HG03439 (cell line): ENCODE results near the gene LRP2.

Experiments
- ATAC-seq: cut with Tn5 transposase; IDR thresholded peaks from one replicate; pipeline ENCODE4 v1.9.1; 2021; ENCODE audit warnings: mild to moderate bottlenecking, moderate library complexity; ENCODE audit not compliant: unreplicated experiment

Gene LRP2

DNA sequence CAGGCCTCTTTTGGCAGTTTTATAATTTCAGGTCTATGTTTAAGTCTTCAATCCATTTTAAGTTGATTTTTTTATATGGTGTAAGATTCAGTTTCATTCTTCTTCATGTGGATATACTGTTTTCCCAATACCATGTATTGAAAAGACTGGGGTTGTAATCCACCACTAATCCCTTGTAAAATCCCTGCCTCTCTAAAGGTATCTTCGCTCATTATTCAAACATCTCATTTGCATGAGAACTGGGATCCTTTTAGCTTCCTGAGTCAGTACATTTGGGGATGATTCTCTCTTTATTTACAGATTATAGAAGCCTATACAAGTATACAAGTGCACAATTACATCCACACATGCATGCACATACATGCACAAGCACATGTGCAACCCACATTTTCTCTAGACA, 267.7 kb downstream of the LRP2 start:
- no peak for ATAC-seq

DNA sequence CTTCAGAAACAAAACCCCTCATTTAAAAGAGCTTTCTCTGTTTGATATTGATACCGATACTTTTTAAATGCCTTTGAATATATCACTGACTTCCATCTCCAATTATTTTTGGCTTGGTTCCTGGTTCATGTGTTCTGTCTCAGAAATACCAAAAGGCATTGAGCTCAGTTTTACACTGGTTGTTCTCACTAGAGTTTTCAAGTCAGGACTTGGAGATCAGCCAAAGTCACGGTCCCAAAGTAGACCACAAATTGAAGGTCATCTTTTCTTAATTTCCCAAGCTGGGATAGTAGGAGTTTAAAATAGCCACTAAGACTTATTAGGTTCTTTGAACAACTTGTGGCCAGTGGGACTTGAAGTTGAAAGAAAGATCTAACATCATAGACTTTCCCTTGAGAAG, 268.8 kb downstream of the LRP2 start:
- ATAC-seq = no peak

DNA sequence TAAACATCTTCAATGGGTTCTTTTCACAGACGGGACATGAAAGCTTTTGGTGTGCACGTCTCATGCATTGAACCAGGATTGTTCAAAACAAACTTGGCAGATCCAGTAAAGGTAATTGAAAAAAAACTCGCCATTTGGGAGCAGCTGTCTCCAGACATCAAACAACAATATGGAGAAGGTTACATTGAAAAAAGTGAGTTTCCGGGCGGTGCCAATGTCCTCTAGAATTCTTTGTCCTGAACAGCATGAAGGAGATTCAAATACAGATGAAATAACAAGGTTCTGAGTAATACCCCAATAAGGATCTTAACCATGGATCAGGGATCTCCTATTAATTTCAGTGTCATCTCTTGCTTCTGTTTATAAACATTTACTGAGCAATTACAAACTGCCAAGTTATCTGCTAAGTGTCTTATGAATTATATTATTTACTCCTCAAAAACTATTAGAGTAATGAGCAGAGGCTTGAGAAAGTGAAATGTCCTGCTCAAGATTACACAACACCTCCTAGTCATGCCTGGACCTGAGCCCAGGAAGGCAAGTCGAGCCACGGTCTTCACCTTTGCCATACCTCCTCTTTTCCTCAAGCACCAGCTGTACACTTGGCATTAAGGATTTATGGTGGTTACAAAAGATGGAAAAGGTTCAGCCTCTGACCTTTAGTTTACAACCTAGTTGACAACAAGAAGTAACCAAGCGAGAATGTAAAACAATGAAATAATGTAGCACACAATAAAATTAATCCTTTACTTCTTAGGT, 270.4 kb downstream of the LRP2 start:
- no peak for ATAC-seq

DNA sequence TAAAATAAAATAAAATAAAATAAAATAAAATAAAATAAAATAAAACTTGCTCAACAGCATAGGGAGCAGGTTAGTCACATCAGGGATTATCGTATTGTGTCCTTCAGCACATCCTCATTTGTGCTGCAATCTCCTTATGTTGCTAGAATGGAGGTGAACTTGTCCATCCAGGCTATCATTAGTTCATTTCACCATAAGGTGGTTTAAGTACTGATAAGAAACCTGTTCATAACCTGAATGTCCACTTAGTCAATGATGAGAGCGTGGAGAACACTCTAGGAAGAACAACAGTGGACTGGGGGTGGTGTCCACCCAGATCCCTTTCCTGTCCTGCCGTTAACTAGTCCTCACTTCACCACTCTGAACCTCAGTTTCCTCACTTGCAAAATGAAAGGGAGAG, 271.1 kb downstream of the LRP2 start:
- no peak for ATAC-seq

DNA sequence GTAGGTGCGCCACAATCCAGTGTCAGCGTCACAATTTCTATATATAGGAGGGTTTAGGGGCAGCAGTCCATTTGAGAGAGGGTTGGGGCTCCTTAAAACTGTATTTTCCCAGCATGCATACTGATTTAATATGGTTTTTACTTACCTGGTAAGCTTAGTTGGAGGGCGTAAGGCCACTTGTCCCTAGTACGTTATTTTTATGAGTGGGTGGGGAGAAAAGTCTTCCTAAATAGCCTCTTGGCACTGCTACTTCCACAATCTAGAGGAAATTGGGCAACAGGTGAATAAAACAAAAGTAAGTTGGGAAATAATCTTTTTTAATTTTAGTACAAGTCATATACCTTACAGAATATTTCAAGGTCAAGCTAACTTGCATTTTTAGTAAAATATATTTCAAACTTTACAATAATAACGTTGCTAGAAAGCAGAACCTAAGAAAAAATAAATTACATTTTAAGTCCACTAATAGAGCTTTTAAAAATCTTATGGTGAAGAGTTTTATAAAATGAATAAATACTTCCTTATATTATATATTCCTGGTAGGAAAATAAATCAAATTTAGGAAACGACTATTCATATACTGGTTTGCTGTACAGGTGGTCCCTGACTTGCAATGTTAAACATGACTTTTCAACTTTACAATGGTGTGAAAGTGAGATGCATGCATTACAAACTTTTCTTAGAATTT, 272.1 kb downstream of the LRP2 start:
- no peak for ATAC-seq

DNA sequence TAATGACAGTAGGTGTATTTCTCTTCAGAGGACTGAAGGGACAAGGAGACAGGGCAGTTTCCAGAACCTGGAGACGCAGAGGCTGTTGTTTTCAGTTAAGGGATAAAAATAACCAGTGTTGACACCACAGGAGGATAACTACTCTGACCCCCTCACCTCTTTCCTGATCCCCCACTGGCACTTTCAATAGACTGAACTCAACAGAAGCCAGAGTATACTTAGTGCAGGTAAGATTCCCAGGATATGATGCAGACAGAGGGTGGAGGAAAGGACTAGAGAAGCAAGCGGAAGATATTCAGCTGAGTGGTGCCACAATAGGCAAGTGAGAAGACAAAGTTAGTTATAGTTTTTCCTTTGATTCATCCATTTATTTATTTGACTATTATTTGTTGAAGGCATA, 273.2 kb downstream of the LRP2 start:
- ATAC-seq = no peak

DNA sequence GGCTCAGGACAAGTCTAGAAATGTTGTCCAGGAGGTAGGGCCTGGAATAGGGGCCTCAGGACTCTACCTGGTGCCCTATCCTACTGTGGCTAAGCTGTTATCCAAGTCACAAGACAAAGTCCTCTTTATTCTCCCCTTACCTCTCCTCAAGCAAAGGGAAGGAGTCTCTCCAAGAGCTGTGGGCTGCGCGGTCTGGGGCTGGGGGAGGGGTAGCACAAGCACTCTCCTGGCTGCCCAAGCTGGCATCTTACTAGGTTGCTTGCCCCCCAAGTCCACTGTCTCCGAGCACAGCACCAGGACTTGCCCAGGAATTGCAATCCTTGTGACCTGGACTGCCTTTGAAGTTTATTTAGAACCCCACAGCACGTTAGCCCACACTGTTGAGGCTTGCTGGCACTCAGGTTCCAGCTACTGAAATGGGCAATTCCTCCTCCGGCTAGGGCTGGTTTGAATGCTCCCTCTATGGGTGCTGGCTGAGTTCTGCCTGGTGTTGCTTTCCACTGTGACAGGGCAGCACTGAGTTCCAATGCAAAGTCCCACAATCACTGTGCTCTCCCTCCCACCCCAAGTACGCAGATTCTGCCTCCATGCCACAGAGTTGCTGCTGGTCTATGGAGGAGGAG, 274.5 kb downstream of the LRP2 start:
- ATAC-seq = no peak

DNA sequence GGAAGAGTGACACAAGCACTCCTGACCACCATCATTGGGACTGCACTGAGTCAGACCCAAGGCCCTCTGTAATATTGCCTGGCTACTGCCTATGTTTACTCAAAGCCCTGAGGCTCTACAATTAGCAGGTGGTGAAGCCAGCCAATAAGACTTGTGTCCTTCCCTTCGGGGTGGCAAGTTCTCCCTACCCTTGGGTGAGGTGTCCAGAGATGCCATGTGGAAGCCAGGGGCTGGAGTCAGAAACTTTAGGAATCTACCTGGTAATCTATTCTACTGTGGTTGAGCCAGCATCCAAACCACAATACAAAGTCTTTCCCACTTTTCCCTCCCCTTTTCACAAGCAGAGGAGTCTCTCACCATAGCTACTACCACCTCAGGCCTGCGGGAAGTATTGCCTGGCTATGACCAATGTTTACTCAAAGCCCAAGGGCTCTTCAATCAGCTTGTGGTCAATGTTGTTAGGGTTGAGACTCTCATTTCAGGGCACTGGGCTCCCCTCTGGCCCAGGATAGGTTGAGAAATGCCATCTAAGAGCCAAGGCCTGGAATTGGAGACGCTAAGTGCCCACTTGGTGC, 275.4 kb downstream of the LRP2 start:
- ATAC-seq = no peak

DNA sequence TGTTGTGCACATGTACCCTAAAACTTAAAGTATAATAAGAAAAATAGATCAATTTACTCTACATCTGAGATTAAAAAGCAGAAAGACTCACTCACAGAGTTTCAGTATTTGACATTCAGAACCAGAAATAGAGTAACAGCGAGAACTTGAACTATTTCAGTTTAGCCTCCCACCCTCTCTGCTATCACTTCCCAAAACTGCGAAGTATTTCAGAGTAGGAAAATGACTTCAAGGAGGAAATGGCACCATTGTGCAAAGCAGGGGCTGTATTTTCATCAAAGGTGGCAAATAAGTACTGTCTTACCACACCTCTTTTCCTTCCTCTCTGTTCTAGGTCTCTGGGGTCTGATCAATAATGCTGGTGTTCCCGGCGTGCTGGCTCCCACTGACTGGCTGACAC, 279.3 kb downstream of the LRP2 start:
- ATAC-seq = no peak

DNA sequence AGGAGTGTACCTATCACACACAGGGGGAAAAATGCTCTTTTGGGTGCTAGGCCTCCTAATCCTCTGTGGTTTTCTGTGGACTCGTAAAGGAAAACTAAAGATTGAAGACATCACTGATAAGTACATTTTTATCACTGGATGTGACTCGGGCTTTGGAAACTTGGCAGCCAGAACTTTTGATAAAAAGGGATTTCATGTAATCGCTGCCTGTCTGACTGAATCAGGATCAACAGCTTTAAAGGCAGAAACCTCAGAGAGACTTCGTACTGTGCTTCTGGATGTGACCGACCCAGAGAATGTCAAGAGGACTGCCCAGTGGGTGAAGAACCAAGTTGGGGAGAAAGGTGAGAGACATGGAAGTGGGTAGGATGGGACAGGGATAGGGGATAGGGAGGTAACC, 280.8 kb downstream of the LRP2 start:
- no peak for ATAC-seq

DNA sequence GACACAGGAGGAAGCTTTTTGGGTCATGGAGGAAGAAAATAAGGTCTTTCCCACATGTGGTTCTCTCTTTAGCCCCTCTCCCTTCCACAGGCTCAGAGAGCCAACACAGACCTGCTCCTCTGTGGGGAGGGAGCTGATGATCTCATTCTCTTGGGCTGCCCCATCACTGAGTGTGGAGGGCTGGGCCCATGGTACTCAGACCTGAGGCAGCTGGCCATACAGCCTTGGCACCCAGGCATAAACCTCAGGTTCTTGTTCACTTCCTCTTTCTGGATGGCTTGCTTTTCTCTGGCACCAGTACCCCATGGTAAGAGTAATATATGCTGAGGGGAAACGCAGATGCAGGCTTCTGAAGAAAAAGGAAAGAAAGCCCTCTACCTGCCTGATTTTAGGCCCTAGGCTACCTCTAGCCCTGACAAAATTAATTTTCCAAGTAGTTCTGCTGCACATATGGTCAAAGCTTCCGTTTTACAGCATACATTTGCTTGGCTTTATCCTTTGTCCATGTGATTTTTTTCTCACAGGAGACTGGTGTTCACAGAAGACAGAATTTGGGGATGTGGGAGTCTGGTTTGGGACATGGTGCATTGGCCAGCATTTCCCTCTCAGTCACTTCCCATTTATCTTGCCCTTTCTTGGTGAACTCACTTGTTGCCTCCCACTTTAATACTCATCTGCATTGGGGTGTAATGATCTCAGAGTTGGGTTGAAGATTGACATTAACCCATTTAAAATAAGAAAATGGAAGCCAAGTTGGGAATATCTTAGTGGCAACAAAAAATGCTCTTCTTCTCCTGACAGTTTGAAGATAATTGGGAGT, 281.9 kb downstream of the LRP2 start:
- peak; percentile 91 for ATAC-seq

DNA sequence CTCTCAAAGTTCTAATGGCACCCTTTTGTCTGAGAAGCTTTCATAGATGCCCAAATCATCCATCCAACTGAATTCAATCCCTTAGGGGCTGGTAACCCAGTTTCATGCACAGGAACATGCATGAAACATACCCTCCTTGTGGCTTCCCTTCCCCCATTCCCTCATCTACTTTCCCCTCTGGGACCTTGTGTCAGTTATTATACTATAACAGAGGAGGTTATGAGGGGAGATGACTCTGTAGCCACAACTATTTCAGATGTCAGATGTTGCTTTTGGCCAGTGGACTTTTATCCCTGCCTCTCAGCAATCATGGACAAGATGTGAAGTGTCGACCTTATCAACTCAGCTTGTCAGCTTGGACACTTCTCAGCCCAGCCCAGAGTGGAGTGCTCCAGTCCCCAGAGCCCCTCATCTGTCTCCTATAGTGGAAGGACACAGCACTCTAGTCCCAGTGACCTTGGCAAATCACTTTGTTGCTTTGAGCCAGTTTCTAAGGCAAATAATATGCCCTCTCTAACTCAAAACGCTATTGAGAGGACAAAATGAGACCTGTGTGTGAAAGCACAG, 284.6 kb downstream of the LRP2 start:
- ATAC-seq = no peak
